ENCODE data around the gene UTP25. TPM values are rescaled to one million over a fixed set of nuclear protein-coding genes. Genes with fewer than 3 reads are reported as not detected.

Gene UTP25
- total and polyA plus RNA-seq, 2 experiments from 2014 or later, result 3.6 to 8.9 TPM

DNA sequence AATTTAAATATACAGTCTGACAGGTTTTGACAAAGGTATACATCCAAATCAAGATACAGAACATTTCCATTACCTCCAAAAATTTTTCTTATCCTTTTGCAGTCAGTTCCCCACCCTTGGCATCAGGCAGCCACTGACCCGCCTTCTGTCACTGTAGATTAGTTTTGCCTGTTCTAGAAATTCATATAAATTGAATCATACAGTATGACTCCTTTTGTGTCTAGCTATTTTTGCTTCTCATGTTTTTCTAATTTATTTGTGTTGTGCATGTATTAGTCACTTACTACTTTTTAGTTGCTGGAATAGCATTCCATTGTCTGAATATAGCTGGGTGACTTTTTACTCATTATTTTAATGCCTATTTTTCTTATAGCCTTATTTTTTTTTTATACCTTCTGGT lies 3.8 kb downstream of the UTP25 start:
- no peaks in the 10 kb centered on the region for H3K27me3 ChIP-seq (ENCODE audit: insufficient read depth)
- H3K36me3 Mint-ChIP-seq (ENCODE audit: low read depth), result peaks cover 54% of the 10 kb centered on the region
- H3K27ac ChIP-seq (ENCODE audit: low read depth), result no peak overlapping the region
- peaks cover 48% of the 10 kb centered on the region for H3K36me3 ChIP-seq (ENCODE audit: insufficient read depth)
- ATAC-seq (no peak), DNase-seq (ENCODE audit: low spot score) (no peak)
- H3K4me1 Mint-ChIP-seq, result peaks cover 5% of the 10 kb centered on the region; the same call in 2 of the 3 replicates
- H3K79me2 ChIP-seq (replicated peaks; ENCODE audit: insufficient read depth), result peaks cover 22% of the 10 kb centered on the region
- H3K9me2 ChIP-seq (ENCODE audit: insufficient read depth), result no peaks in the 10 kb centered on the region
- H3K4me3 ChIP-seq, result no peak overlapping the region
- no peak overlapping the region for H3K4me3 Mint-ChIP-seq
- H3K9me3 Mint-ChIP-seq, result no peaks in the 10 kb centered on the region; the same call in 2 of the 3 replicates
- TF ChIP-seq, protein P1, sequence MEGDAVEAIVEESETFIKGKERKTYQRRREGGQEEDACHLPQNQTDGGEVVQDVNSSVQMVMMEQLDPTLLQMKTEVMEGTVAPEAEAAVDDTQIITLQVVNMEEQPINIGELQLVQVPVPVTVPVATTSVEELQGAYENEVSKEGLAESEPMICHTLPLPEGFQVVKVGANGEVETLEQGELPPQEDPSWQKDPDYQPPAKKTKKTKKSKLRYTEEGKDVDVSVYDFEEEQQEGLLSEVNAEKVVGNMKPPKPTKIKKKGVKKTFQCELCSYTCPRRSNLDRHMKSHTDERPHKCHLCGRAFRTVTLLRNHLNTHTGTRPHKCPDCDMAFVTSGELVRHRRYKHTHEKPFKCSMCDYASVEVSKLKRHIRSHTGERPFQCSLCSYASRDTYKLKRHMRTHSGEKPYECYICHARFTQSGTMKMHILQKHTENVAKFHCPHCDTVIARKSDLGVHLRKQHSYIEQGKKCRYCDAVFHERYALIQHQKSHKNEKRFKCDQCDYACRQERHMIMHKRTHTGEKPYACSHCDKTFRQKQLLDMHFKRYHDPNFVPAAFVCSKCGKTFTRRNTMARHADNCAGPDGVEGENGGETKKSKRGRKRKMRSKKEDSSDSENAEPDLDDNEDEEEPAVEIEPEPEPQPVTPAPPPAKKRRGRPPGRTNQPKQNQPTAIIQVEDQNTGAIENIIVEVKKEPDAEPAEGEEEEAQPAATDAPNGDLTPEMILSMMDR (conservative IDR thresholded peaks at IDR 0.05; ENCODE audit: low read depth in 2 of 2), result no peak
- TF ChIP-seq STAT1 (IDR thresholded peaks at IDR 0.05; ENCODE audit: unreplicated experiment), result no peak
- no peak for TF ChIP-seq EZH2 (IDR thresholded peaks at IDR 0.05; ENCODE audit: low read depth, unreplicated experiment)
- TF ChIP-seq, protein P2, sequence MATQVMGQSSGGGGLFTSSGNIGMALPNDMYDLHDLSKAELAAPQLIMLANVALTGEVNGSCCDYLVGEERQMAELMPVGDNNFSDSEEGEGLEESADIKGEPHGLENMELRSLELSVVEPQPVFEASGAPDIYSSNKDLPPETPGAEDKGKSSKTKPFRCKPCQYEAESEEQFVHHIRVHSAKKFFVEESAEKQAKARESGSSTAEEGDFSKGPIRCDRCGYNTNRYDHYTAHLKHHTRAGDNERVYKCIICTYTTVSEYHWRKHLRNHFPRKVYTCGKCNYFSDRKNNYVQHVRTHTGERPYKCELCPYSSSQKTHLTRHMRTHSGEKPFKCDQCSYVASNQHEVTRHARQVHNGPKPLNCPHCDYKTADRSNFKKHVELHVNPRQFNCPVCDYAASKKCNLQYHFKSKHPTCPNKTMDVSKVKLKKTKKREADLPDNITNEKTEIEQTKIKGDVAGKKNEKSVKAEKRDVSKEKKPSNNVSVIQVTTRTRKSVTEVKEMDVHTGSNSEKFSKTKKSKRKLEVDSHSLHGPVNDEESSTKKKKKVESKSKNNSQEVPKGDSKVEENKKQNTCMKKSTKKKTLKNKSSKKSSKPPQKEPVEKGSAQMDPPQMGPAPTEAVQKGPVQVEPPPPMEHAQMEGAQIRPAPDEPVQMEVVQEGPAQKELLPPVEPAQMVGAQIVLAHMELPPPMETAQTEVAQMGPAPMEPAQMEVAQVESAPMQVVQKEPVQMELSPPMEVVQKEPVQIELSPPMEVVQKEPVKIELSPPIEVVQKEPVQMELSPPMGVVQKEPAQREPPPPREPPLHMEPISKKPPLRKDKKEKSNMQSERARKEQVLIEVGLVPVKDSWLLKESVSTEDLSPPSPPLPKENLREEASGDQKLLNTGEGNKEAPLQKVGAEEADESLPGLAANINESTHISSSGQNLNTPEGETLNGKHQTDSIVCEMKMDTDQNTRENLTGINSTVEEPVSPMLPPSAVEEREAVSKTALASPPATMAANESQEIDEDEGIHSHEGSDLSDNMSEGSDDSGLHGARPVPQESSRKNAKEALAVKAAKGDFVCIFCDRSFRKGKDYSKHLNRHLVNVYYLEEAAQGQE (IDR thresholded peaks at IDR 0.05; ENCODE audit: unreplicated experiment), result no peak
- TF ChIP-seq CREB1 (CRISPR knock-in tag; IDR thresholded peaks at IDR 0.05; ENCODE audit: low read depth), result no peak
- TF ChIP-seq, protein P3, sequence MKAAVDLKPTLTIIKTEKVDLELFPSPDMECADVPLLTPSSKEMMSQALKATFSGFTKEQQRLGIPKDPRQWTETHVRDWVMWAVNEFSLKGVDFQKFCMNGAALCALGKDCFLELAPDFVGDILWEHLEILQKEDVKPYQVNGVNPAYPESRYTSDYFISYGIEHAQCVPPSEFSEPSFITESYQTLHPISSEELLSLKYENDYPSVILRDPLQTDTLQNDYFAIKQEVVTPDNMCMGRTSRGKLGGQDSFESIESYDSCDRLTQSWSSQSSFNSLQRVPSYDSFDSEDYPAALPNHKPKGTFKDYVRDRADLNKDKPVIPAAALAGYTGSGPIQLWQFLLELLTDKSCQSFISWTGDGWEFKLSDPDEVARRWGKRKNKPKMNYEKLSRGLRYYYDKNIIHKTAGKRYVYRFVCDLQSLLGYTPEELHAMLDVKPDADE (IDR thresholded peaks at IDR 0.05), result no peak
- no peak for TF ChIP-seq ZNF114 (CRISPR knock-in tag; IDR thresholded peaks at IDR 0.05)
- TF ChIP-seq, protein P4, sequence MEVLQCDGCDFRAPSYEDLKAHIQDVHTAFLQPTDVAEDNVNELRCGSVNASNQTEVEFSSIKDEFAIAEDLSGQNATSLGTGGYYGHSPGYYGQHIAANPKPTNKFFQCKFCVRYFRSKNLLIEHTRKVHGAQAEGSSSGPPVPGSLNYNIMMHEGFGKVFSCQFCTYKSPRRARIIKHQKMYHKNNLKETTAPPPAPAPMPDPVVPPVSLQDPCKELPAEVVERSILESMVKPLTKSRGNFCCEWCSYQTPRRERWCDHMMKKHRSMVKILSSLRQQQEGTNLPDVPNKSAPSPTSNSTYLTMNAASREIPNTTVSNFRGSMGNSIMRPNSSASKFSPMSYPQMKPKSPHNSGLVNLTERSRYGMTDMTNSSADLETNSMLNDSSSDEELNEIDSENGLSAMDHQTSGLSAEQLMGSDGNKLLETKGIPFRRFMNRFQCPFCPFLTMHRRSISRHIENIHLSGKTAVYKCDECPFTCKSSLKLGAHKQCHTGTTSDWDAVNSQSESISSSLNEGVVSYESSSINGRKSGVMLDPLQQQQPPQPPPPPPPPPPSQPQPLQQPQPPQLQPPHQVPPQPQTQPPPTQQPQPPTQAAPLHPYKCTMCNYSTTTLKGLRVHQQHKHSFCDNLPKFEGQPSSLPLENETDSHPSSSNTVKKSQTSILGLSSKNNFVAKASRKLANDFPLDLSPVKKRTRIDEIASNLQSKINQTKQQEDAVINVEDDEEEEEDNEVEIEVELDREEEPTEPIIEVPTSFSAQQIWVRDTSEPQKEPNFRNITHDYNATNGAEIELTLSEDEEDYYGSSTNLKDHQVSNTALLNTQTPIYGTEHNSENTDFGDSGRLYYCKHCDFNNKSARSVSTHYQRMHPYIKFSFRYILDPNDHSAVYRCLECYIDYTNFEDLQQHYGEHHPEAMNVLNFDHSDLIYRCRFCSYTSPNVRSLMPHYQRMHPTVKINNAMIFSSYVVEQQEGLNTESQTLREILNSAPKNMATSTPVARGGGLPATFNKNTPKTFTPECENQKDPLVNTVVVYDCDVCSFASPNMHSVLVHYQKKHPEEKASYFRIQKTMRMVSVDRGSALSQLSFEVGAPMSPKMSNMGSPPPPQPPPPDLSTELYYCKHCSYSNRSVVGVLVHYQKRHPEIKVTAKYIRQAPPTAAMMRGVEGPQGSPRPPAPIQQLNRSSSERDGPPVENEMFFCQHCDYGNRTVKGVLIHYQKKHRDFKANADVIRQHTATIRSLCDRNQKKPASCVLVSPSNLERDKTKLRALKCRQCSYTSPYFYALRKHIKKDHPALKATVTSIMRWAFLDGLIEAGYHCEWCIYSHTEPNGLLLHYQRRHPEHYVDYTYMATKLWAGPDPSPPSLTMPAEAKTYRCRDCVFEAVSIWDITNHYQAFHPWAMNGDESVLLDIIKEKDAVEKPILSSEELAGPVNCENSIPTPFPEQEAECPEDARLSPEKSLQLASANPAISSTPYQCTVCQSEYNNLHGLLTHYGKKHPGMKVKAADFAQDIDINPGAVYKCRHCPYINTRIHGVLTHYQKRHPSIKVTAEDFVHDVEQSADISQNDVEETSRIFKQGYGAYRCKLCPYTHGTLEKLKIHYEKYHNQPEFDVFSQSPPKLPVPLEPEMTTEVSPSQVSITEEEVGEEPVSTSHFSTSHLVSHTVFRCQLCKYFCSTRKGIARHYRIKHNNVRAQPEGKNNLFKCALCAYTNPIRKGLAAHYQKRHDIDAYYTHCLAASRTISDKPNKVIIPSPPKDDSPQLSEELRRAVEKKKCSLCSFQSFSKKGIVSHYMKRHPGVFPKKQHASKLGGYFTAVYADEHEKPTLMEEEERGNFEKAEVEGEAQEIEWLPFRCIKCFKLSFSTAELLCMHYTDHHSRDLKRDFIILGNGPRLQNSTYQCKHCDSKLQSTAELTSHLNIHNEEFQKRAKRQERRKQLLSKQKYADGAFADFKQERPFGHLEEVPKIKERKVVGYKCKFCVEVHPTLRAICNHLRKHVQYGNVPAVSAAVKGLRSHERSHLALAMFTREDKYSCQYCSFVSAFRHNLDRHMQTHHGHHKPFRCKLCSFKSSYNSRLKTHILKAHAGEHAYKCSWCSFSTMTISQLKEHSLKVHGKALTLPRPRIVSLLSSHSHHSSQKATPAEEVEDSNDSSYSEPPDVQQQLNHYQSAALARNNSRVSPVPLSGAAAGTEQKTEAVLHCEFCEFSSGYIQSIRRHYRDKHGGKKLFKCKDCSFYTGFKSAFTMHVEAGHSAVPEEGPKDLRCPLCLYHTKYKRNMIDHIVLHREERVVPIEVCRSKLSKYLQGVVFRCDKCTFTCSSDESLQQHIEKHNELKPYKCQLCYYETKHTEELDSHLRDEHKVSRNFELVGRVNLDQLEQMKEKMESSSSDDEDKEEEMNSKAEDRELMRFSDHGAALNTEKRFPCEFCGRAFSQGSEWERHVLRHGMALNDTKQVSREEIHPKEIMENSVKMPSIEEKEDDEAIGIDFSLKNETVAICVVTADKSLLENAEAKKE (CRISPR knock-in tag; IDR thresholded peaks at IDR 0.05), result no peak
- no peak for TF ChIP-seq NANOG (IDR thresholded peaks at IDR 0.05; ENCODE audit: borderline replicate concordance)
- TF ChIP-seq POLR2AphosphoS5 (IDR thresholded peaks at IDR 0.05; ENCODE audit: low read depth), result no peak
- TF ChIP-seq EZH2phosphoT487 (IDR thresholded peaks at IDR 0.05; ENCODE audit: unreplicated experiment), result no peak
- TF ChIP-seq JUNB (IDR thresholded peaks at IDR 0.05; ENCODE audit: unreplicated experiment), result no peak
- no peak for TF ChIP-seq ZNF331 (CRISPR knock-in tag; IDR thresholded peaks at IDR 0.05; ENCODE audit: low read depth)
- no peak overlapping the region for H3K27ac Mint-ChIP-seq
- no peaks in the 10 kb centered on the region for H3K27me3 Mint-ChIP-seq (ENCODE audit: insufficient read depth, low read depth, poor library complexity)
- peaks cover 12% of the 10 kb centered on the region for H4K20me1 ChIP-seq (replicated peaks; ENCODE audit: insufficient read depth)
- peaks cover 4% of the 10 kb centered on the region; the same call in 1 of the 2 replicates for H3K4me1 ChIP-seq (ENCODE audit: insufficient read depth)
- H3F3A ChIP-seq (replicated peaks; ENCODE audit: low read depth), result no peaks in the 10 kb centered on the region
- H3K4me2 ChIP-seq, result no peak overlapping the region
- no peak overlapping the region for H2AFZ ChIP-seq
